GM21390 (cell line): ENCODE measurements around the gene ZSCAN5B.

Source experiments
- ATAC-seq: cut with Tn5 transposase; IDR thresholded peaks from one replicate; pipeline ENCODE4 v1.9.1; 2021; ENCODE audit not compliant: unreplicated experiment

The ZSCAN5B gene

DNA sequence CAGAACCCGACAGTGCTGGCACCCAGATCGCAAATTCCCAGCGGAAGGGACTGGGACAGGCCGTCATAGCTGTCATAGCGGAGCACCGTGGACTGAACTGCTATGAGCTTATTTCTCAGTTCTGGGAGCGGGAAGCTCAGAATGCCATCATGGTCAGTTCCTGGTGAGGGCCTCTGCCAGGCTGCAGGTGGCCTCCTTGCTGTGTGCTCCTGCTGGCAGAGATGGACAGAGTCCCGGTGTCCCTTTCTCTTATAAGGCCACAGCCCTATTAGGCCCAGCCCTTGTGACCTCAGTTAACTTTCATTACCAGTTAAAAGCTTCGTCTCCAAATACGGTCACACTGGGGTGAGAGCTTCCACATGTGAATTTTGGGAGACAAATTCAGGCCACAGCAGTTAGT, 51.9 kb downstream of the ZSCAN5B start:
- no peak for ATAC-seq

DNA sequence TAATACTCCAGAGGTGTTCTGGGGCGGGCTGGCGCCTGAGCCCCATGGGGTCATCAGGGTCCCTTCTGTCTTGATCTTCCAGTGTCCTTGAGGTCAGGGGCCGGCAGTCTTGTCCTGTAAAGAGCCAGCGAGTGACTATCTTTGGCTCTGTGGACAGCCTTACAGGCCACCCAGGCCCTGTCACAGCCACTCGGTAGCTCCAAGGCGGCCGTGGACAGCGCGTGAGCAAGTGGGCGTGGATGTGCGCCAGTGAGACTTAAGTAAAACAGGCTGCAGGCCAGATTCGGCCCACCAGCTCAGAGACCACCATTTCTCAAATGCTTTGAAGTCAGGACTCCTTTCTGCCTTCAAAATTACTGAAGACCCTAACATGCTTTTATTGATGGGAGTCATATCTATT, 52.8 kb downstream of the ZSCAN5B start:
- no peak for ATAC-seq

DNA sequence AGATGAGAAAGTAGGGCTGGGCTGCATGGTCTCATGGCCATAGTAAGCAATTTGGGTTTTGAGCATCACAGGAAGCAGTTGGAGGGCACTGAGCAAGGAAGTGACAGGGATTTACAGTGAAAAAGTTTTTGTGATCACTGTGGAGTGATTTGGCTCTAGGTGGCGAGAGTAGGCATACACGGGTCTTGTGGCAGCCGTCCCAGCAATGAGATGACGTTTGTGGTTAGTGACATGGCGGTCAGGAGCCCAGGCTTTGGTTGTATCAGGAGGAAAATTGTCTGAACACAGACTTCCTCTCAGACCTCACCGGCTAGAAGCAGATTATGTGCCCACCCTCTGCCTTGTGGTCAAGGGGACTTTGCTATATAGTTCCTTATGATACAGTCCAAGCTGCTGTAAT, 53.2 kb downstream of the ZSCAN5B start:
- no peak for ATAC-seq

DNA sequence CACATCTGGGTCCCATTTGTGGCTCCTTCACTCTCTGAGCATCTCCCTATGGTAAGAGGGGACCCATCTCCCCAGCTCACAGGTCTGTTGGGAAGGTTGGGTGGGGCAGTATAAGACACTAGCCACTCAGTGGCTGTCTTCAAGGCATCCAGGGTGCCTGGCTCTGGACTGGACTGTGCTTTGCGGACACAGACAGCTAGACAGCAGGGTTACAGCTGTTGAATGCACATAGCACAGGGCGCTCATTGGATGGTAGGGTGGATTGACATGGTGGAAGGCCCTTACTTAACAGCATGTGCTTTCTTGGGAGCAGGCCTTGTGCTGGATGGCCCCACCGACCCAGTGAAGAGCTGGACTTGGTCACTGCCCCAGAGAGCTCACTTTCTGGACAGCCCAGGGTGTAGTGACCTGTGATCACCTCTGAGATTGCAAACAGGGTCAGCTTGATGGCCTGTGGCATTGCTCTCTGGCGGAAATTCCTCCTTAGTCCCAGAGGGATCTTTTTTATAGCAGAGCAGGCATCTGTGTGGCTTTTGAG, 54.6 kb downstream of the ZSCAN5B start:
- ATAC-seq = no peak

DNA sequence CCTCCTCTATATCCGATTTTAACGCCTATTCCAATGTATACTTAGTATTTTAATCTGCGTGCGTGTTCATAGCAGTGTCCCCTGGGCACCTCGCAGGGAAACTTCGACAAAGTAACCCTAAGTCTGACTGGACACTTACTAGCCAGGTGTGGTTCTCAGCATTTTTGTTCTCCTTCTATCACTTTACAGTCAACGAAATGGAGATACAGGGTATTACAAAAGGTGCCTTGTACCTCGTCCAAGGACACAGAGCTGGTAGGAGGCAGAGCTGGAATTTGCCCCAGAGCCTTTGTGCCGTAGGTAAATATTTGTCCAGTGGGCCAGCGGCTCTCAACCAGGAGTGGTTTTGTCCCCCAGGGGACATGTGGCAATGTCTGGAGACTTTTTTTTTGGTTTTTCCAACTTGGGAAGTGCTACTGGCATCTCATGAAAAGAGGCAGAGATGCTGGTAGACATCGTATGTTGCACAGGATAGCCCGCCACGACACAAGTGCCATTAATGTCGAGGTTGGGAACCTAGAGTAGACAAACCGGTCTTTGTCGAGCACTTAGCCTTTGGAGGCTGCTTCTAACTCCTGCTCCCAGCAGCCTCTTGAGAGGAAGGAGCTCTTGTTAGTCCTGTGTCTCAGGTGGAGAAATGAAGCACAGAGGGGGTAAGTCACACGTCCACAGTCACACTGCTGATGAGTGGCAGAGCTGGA, 55.3 kb downstream of the ZSCAN5B start:
- ATAC-seq = no peak

DNA sequence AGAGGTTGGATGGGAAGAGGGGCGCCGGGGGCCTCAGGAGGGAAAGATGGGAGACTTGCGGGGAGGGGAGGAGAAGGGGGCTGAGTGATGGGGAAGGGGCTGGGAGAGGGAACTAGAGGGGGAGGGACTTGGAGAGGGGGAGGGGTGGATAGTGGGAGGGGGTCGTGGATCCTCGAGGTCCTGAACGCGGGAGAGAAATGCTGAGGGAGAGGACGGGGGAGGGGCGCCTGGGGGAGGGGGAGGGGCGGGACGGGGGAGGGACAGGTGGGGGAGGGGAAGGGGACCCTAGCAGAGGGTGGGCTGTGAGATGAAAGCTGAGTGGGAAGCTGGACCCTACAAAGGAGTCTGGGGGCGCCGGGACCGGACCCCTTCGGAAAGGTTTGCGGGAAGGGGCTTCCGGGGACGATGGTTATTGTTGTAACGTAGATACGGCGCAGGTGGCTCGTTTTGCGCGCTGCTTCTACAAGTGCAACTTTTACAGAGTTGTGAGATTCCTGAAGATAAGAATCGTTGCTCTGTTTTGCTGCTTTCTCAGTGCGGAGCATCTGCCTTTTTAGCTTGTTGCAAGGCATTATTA, 56.1 kb downstream of the ZSCAN5B start:
- no peak for ATAC-seq

DNA sequence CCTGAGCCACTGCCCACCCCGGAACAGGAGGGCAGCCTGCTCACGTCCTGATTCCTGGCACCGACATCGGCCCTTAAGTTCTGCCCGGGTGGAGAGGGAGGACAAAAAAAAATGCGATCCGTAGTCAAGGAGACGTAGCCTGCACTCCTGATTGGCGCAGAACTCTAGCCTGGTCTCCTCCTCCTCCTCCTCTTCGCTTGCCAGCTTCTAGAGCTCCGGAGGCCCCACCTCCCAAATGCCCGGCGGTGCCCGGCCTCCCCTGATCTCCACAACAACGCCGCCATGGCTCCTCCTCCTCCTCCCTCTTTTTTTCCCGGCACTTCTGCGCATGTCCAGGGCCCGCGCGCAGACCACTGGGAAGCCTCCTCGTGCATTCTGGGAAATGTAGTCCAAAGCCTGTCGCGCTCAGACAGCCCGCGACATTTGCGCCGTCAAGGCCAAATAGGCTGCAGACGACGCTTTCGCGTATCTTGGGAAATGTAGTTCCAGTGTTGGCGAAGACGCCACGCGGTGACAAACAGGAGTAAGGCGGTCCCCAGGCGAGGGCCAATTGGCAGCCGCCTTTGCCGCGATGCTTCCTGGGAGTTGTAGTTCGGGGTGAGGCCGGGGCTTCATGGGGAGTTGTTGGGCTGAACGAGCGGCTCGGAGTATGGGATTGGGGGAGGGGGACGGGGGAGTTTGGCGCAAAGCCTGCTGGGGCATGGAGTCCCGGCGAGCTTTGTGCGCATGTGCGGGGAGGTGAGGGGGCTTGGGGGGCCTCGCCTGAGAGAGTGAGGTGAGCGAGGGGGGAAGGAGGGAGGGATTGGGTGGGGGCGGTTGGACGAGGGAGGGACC, 56.8 kb downstream of the ZSCAN5B start, which contains the start of gene ZNF444:
ZNF444 (plus strand) TSS at position 705 of the 834 bp plus-strand sequence. CDS start 5,625 bp downstream, outside the sequence.
- ATAC-seq = peak; percentile 82

DNA sequence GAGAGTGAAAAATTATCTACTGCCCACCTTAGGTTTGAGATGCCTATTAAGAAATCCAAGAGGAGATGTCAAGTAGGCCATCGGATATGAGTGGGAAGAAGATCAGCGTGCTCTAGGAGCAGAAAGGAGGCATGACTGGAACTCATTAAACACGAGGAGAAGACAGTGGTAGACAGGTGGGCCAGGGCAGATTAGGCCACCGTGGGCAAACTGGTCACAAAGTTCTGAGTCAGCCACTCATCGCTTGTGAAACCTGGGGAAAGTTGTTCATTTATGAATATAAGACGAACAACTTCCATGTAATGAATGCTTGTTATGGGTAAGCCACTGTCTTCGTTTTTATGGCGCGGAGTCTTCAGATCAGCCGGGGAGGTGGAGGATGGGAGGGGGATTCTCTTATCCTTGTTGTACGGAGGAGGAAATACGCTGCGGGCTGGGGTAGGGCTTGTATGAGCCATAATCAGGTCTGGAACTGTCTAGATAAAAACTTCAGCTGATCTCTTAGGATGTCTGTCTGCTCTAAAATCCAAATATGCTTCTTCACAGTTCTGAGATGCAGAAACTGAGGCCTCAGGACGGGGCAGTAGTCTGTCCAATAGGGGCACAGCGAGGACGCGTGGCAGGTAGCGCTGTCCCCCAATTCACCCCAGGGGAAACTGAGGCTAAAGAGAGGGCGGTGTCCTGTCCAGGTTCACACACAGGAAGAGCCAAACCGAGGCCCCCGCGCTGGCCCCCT, 57.6 kb downstream of the ZSCAN5B start:
- ATAC-seq = no peak
